Measurements from ENCODE around the gene HLA-DMA. TPM values are rescaled to one million over a fixed set of nuclear protein-coding genes. Genes with fewer than 3 reads are reported as not detected.

The HLA-DMA gene
- total and polyA plus RNA-seq, 9 of the 15 experiments (the other 6 are each of a cell fraction or from before 2014, with no cell fraction given): 0.13 to 0.83 (median 0.51) TPM

DNA sequence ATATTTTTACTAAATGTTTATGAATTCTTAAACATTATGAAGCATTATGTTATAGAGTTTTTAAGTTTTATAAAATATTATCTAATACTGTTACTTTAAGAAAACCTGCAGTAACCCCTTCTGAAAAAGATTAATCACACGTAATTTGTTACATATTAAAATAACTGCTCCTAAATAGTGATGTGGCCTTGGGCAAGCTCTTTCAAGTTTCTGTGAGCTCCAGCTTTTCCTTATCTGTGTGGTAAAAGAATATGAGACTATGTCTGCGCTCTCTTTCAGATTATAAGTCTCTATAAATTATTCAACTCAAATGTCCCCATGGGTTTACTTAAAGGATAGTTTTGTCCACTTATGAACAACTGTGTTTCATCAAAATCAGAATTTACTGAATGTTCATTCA, 44.0 kb downstream of the HLA-DMA start:
- TF ChIP-seq ZFP30 (CRISPR knock-in tag; IDR thresholded peaks at IDR 0.05; ENCODE audit: borderline replicate concordance) (no peak), LARP7 (IDR thresholded peaks at IDR 0.05) (no peak), FOSL1 (tag; conservative IDR thresholded peaks at IDR 0.05) (no peak), STAT5B (CRISPR knock-in tag; IDR thresholded peaks at IDR 0.05) (no peak), SNIP1 (IDR thresholded peaks at IDR 0.05; ENCODE audit: low read depth) (no peak), TBL1XR1 (IDR thresholded peaks at IDR 0.05; ENCODE audit: low read length in 2 of 2) (no peak), ATF4 (CRISPR knock-in tag; IDR thresholded peaks at IDR 0.05) (no peak), HCFC1 (IDR thresholded peaks at IDR 0.05; ENCODE audit: low read depth, low read length) (no peak), GABPB1 (CRISPR knock-in tag; IDR thresholded peaks at IDR 0.05) (no peak), CREB3L1 (IDR thresholded peaks at IDR 0.05; ENCODE audit: borderline replicate concordance, low read depth) (no peak), TCFL5 (CRISPR knock-in tag; conservative IDR thresholded peaks at IDR 0.05) (no peak), BRF2 (IDR thresholded peaks at IDR 0.05; ENCODE audit: borderline replicate concordance, insufficient read depth, insufficient read length) (no peak), YY1 (IDR thresholded peaks at IDR 0.05; ENCODE audit: borderline replicate concordance in 1 of 3, control insufficient read depth in 1 of 3, extremely low read depth in 1 of 3, insufficient read depth in 3 of 3, insufficient read length in 1 of 3, insufficient replicate concordance in 2 of 3, low read depth in 1 of 3, low read length in 2 of 3) (no peak), DMBX1 (CRISPR knock-in tag; IDR thresholded peaks at IDR 0.05; ENCODE audit: borderline replicate concordance) (no peak)
- TF ChIP-seq, protein P1, sequence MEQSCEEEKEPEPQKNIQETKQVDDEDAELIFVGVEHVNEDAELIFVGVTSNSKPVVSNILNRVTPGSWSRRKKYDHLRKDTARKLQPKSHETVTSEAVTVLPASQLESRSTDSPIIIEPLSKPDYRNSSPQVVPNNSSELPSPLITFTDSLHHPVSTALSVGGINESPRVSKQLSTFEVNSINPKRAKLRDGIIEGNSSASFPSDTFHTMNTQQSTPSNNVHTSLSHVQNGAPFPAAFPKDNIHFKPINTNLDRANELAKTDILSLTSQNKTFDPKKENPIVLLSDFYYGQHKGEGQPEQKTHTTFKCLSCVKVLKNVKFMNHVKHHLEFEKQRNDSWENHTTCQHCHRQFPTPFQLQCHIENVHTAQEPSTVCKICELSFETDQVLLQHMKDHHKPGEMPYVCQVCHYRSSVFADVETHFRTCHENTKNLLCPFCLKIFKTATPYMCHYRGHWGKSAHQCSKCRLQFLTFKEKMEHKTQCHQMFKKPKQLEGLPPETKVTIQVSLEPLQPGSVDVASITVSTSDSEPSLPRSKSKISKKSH (CRISPR knock-in tag; IDR thresholded peaks at IDR 0.05): no peak
- TF ChIP-seq, protein P2, sequence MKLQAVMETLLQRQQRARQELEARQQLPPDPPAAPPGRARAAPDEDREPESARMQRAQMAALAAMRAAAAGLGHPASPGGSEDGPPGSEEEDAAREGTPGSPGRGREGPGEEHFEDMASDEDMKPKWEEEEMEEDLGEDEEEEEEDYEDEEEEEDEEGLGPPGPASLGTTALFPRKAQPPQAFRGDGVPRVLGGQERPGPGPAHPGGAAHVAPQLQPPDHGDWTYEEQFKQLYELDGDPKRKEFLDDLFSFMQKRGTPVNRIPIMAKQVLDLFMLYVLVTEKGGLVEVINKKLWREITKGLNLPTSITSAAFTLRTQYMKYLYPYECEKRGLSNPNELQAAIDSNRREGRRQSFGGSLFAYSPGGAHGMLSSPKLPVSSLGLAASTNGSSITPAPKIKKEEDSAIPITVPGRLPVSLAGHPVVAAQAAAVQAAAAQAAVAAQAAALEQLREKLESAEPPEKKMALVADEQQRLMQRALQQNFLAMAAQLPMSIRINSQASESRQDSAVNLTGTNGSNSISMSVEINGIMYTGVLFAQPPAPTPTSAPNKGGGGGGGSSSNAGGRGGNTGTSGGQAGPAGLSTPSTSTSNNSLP (IDR thresholded peaks at IDR 0.05; ENCODE audit: borderline replicate concordance, low read depth, low read length): no peak
- no peak overlapping the region for H2AFZ ChIP-seq (ENCODE audit: low read depth, low read length)
- H3K9me3 ChIP-seq (replicated peaks; ENCODE audit: control insufficient read depth, insufficient read depth, low read depth, low read length): no peaks in the 10 kb centered on the region
- no peak for DNase-seq (ENCODE audit: extremely low read depth in 1 of 4, low spot score in 3 of 4)
- no peaks in the 10 kb centered on the region for H3K79me2 ChIP-seq (ENCODE audit: control insufficient read depth, insufficient read depth, low read length)
- H3K36me3 ChIP-seq (ENCODE audit: control insufficient read depth, insufficient read depth, low read length): no peaks in the 10 kb centered on the region
- no peak for FAIRE-seq
- H3K9me1 ChIP-seq (ENCODE audit: control insufficient read depth, insufficient read depth, low read length): no peaks in the 10 kb centered on the region
- H4K20me1 ChIP-seq (replicated peaks; ENCODE audit: control insufficient read depth, insufficient read depth, low read length): no peaks in the 10 kb centered on the region
- no peak overlapping the region for H3K4me3 ChIP-seq
- peaks cover 4 to 9% of the 10 kb centered on the region in 2 experiments; a peak in 2 of 5 replicates for H3K27me3 ChIP-seq (ENCODE audit: control insufficient read depth in 2 of 2, insufficient read depth in 2 of 2, low read length in 2 of 2)
- POLR2A ChIA-PET: interaction anchor here (0.6 to 1.2 kb wide), 2 partner anchors 63 to 233 kb away, joined by 3 read pairs; no protein-coding TSS in a partner anchor
- intact Hi-C loops (cut with micrococcal nuclease) (no loop called here), in situ Hi-C loops (cut with MboI) (no loop called here)
- H3K27ac ChIP-seq (ENCODE audit: extremely low read depth, low read depth, low read length): no peak overlapping the region
- no peak for ATAC-seq
- no TSS peak for BruUV-seq (replicated peaks)
- H3K4me2 ChIP-seq (ENCODE audit: insufficient read depth, low read length): no peak overlapping the region
- 0% methylated on average over 2 of the region's 2 CpGs for WGBS (ENCODE audit: insufficient coverage, low coverage, missing lambda C conversion rate)
- H3K4me1 ChIP-seq (replicated peaks in 1 of 2; ENCODE audit: control insufficient read depth in 2 of 2, insufficient read depth in 2 of 2, low read length in 2 of 2): no peaks in the 10 kb centered on the region
- no peak overlapping the region for H3K9ac ChIP-seq (ENCODE audit: insufficient read depth in 1 of 2, low read depth in 2 of 2, low read length in 2 of 2)
- CTCF ChIA-PET (ENCODE audit: low intra/inter-chr PET ratio): no interaction called here

All from K562 (cell line).